Fibroblast of pulmonary artery (primary cell): ENCODE results near the gene SRPK2.

Experiments
- DNase-seq: peaks from one replicate; pipeline ENCODE4 v3.0.0-alpha.2; 2010; ENCODE audit warnings: low read depth
- H3K4me3 ChIP-seq: replicated peaks from 2 replicates; pipeline ENCODE4 v1.5.1; 2011; ENCODE audit warnings: low read depth, mild to moderate bottlenecking, control low read depth, low read length, moderate library complexity
- TF ChIP-seq, protein P1 (sequence below): IDR thresholded peaks from 2 replicates; pipeline ENCODE4 v1.5.1; 2011; ENCODE audit warnings: mild to moderate bottlenecking, control low read depth, low read length, inconsistent platforms; ENCODE audit errors: missing control alignments

The SRPK2 gene

DNA sequence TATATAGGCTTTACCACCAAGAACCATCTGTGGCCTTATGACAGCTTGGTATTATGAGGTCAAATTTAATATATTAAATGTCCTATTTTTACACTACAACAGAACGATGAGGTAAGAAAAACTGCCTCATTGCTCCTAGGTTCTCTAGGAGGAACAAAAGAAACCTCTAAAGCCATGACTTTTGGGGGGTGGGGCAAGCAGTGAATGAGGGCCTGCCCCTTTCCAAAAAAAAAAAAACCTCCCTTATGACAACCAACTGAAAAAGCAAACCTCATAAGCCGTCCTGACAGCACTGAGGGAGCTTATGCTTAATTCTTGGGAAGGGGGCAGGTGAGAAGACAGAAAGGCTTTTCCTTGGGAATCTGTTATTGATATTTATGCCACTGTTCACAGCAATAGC lies 258.1 kb downstream of the SRPK2 start:
- H3K4me3 ChIP-seq: no peak overlapping the region
- no peak for DNase-seq
- TF ChIP-seq, protein P1, sequence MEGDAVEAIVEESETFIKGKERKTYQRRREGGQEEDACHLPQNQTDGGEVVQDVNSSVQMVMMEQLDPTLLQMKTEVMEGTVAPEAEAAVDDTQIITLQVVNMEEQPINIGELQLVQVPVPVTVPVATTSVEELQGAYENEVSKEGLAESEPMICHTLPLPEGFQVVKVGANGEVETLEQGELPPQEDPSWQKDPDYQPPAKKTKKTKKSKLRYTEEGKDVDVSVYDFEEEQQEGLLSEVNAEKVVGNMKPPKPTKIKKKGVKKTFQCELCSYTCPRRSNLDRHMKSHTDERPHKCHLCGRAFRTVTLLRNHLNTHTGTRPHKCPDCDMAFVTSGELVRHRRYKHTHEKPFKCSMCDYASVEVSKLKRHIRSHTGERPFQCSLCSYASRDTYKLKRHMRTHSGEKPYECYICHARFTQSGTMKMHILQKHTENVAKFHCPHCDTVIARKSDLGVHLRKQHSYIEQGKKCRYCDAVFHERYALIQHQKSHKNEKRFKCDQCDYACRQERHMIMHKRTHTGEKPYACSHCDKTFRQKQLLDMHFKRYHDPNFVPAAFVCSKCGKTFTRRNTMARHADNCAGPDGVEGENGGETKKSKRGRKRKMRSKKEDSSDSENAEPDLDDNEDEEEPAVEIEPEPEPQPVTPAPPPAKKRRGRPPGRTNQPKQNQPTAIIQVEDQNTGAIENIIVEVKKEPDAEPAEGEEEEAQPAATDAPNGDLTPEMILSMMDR: no peak

DNA sequence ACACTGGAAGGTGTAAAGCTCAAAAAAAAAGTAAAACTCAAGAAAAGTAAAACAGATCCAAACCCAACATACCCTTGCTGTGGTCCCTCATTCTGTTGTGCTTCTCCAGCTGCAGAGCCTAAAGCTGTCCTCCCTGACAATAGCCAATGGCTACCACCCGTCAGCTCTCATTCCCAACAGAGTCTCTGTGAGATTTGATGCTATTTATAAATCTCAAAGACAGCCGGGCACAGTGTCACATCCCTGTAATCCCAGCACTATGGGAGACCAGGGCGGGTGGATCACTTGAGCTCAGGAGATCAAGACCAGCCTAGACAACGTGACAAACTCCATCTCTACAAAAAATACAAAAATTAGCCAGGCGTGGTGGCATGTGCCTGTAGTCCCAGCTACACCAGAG lies 258.7 kb downstream of the SRPK2 start:
- TF ChIP-seq, protein P1: no peak
- no peak for DNase-seq
- H3K4me3 ChIP-seq: no peak overlapping the region

DNA sequence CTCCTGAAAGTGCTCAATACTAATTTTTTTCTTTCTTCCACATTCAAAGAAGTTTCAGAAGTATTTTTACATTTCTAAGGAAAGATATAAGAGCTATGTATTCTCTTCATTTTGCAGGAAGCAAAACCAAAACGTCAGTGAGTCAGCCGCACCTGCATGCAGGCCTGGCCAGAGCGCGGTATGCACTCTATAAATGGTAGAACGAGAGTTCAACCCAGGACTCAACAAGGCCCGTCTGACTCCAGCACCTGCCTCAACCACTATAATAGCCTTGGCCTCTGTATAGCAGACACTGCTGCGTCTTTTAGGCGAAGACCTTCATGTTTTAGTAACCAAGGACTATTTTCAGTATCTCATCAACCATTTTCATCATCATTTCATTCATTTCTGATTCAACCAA lies 261.5 kb downstream of the SRPK2 start:
- no peak for DNase-seq
- H3K4me3 ChIP-seq: no peak overlapping the region
- TF ChIP-seq, protein P1: no peak

DNA sequence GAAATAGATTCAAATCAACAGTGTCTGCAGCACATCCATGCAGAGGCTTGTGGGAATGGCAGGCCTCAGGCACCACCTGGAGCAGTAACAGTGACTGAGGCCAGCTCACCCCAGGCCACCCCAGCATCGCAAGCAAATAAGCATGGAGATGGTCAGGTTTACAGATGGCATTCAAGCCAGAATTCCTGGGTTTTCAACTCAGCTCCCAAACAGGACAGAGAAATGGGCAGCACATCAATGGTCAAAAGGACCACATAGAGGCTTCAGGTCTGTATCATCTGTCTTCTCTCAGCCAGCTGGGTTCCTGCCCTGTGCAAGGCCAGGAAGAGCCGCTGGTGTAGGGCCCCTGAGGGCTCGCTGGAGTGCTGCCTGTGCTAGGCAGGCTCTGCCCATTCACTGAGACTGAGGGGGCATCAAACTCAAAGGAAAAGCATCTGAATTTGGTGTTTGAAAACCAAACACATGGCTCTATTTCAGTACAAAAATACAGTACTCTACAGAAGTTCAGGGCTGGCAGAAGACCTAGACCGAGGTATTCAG lies 262.2 kb downstream of the SRPK2 start:
- no peak overlapping the region for H3K4me3 ChIP-seq
- DNase-seq: no peak
- TF ChIP-seq, protein P1: no peak

DNA sequence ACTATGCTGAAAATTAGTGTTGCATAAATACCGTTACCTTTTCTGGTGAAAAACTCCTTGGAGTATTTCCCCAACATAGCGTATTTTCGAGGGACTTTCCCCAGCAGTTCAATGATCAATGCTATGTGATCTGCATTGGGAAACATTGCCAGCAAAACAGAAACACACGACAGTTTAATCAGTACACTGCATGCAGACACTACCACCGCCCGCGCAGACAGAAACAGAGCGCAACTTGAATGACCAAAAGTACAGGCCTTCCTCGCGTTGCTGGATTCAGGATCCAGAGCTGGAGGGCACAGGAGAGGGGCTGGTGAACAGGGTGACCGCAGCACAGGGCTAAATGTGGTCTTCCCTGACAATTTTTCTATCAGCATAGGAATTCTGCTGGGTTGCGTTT lies 263.0 kb downstream of the SRPK2 start:
- H3K4me3 ChIP-seq: no peak overlapping the region
- TF ChIP-seq, protein P1: no peak
- DNase-seq: no peak

DNA sequence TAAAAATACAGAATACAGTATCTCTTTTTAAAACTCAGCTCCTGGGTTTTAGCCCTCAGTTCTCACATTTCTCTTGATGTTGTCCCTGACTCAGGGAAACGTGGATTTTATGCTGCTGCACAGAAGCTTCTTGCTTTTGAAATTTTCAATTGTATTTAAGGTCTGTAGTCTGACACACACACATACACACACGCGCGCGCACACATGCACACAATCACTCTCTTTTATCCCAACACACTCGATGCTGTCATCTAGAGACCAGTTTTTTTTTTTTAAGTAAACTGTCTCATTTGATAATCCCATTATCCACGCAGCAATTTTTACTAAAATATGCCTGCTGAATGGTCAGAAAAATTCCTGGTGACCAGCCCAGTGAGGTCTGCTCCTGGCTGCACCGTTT lies 266.1 kb downstream of the SRPK2 start:
- no peak overlapping the region for H3K4me3 ChIP-seq
- DNase-seq: no peak
- TF ChIP-seq, protein P1: no peak
